Mesendoderm (in vitro differentiated cells): ENCODE results near the gene CAMK4.
"Not testable (repeated sequence)": the region's sequence is repeated elsewhere in the genome, so short reads cannot be mapped to it uniquely, and the experiment has no call there.

Experiments
- DNase-seq: peaks from one replicate; pipeline ENCODE4 v3.0.0; 2013
- H2AK5ac ChIP-seq: 2 replicates; pipeline ENCODE4 v1.6.1; 2013; ENCODE audit warnings: low read length, inconsistent platforms
- H2BK120ac ChIP-seq: 2 replicates; pipeline ENCODE4 v1.6.1; 2013; ENCODE audit warnings: low read depth, mild to moderate bottlenecking, low read length, moderate library complexity, mixed read lengths
- H2BK15ac ChIP-seq: replicated peaks from 2 replicates; pipeline ENCODE4 v1.6.1; 2013; ENCODE audit warnings: low read depth, mild to moderate bottlenecking, moderate library complexity
- H2BK5ac ChIP-seq: 2 replicates; pipeline ENCODE4 v1.6.1; 2013; ENCODE audit warnings: low read length, inconsistent platforms
- H3K18ac ChIP-seq: 2 replicates; pipeline ENCODE4 v1.6.1; 2013; ENCODE audit warnings: mild to moderate bottlenecking, low read length, mixed read lengths
- H3K23ac ChIP-seq: one replicate; pipeline ENCODE4 v1.6.1; 2013; ENCODE audit warnings: low read length
- H3K27ac ChIP-seq: 2 replicates; pipeline ENCODE4 v1.5.1; 2013; ENCODE audit warnings: low read depth, mild to moderate bottlenecking, inconsistent platforms, low read length, moderate library complexity
- H3K27me3 ChIP-seq: 2 replicates; pipeline ENCODE4 v1.6.1; 2013; ENCODE audit warnings: low read length, control low read depth, mild to moderate bottlenecking, inconsistent platforms; ENCODE audit not compliant: insufficient read depth, poor library complexity
- H3K36me3 ChIP-seq: 2 replicates; pipeline ENCODE4 v1.6.1; 2013; ENCODE audit warnings: low read length, inconsistent platforms; ENCODE audit not compliant: control insufficient read depth, insufficient read depth
- H3K4ac ChIP-seq: one replicate; pipeline ENCODE4 v1.6.1; 2013; ENCODE audit warnings: low read depth, mild to moderate bottlenecking, low read length, moderate library complexity
- H3K4me1 ChIP-seq: 2 replicates; pipeline ENCODE4 v1.6.1; 2013; ENCODE audit warnings: low read depth, low read length, inconsistent platforms; ENCODE audit not compliant: control insufficient read depth
- H3K4me2 ChIP-seq: 2 replicates; pipeline ENCODE4 v1.6.1; 2013; ENCODE audit warnings: low read length
- H3K4me3 ChIP-seq: 2 replicates; pipeline ENCODE4 v1.5.1; 2013; ENCODE audit warnings: mild to moderate bottlenecking, low read length
- H3K56ac ChIP-seq: one replicate; pipeline ENCODE4 v1.6.1; 2013; ENCODE audit warnings: low read length
- H3K79me1 ChIP-seq: 2 replicates; pipeline ENCODE4 v1.6.1; 2013; ENCODE audit warnings: low read length, inconsistent platforms
- H3K79me2 ChIP-seq: 2 replicates; pipeline ENCODE4 v1.6.1; 2013; ENCODE audit warnings: mild to moderate bottlenecking, low read length; ENCODE audit not compliant: control insufficient read depth, insufficient read depth
- H3K9ac ChIP-seq: 2 replicates; pipeline ENCODE4 v1.6.1; 2013; ENCODE audit warnings: low read length, inconsistent platforms
- H4K5ac ChIP-seq: one replicate; pipeline ENCODE4 v1.6.1; 2013; ENCODE audit warnings: low read length
- H4K8ac ChIP-seq: one replicate; pipeline ENCODE4 v1.6.1; 2013; ENCODE audit warnings: low read depth, mild to moderate bottlenecking, control low read depth, low read length, moderate library complexity
- WGBS: extraction: QIAGEN DNeasy Blood & Tissue Kit; methylation state at CpG from one replicate; pipeline ENCODE4 v1.1.7; 2013; ENCODE audit warnings: low lambda C conversion rate, missing lambda C conversion rate; ENCODE audit not compliant: insufficient coverage; ENCODE audit errors: extremely low coverage; 5-methylcytosine and 5-hydroxymethylcytosine counted together

Gene CAMK4

GRCh38 chr5:111408817-111409216 lies 184.6 kb downstream of the CAMK4 start:
- Histone ChIP-seq H3K9ac (no peak overlapping the region), H3K4ac (no peak overlapping the region), H3K18ac (no peak overlapping the region), H3K79me1 (no peaks in the 10 kb centered on the region), H2BK5ac (no peak overlapping the region), H3K4me3 (no peak overlapping the region), H3K79me2 (no peaks in the 10 kb centered on the region), H3K4me2 (no peak overlapping the region), H2BK120ac (no peak overlapping the region), H2BK15ac (no peak overlapping the region), H3K56ac (no peak overlapping the region), H3K23ac (no peak overlapping the region), H3K4me1 (no peaks in the 10 kb centered on the region), H2AK5ac (no peak overlapping the region), H3K36me3 (no peaks in the 10 kb centered on the region), H3K27me3 (no peaks in the 10 kb centered on the region), H4K5ac (no peak overlapping the region), H4K8ac (no peak overlapping the region), H3K27ac (no peak overlapping the region)
- no peak for DNase-seq
- WGBS = no CpG with 5 or more reads among the region's 1 CpG

GRCh38 chr5:111409266-111409665 lies 185.1 kb downstream of the CAMK4 start:
- not testable (repeated sequence) for H3K18ac ChIP-seq, H2BK5ac ChIP-seq, H3K56ac ChIP-seq, H3K27me3 ChIP-seq, H3K4me1 ChIP-seq, H2AK5ac ChIP-seq, H3K27ac ChIP-seq, DNase-seq, H3K4me3 ChIP-seq, H4K5ac ChIP-seq, H3K4ac ChIP-seq, H3K23ac ChIP-seq, H3K4me2 ChIP-seq, H2BK15ac ChIP-seq, H3K79me2 ChIP-seq, H3K36me3 ChIP-seq, H2BK120ac ChIP-seq, H3K79me1 ChIP-seq, H3K9ac ChIP-seq, H4K8ac ChIP-seq

GRCh38 chr5:111410067-111410466 lies 185.9 kb downstream of the CAMK4 start:
- H3K9ac ChIP-seq, H3K4me2 ChIP-seq: not testable (repeated sequence)

GRCh38 chr5:111411301-111411700 lies 187.1 kb downstream of the CAMK4 start:
- Histone ChIP-seq H3K23ac (no peak overlapping the region), H3K4me1 (no peaks in the 10 kb centered on the region), H2AK5ac (no peak overlapping the region), H4K5ac (no peak overlapping the region), H2BK5ac (no peak overlapping the region), H3K79me1 (no peaks in the 10 kb centered on the region), H4K8ac (no peak overlapping the region), H3K9ac (no peak overlapping the region), H3K4ac (no peak overlapping the region), H2BK15ac (no peak overlapping the region), H3K36me3 (no peaks in the 10 kb centered on the region), H3K27me3 (no peaks in the 10 kb centered on the region), H3K4me2 (no peak overlapping the region), H3K27ac (no peak overlapping the region), H2BK120ac (no peak overlapping the region), H3K4me3 (no peak overlapping the region), H3K79me2 (no peaks in the 10 kb centered on the region), H3K18ac (no peak overlapping the region), H3K56ac (no peak overlapping the region)
- no peak for DNase-seq
- no CpG with 5 or more reads among the region's 1 CpG for WGBS

More at GRCh38 chr5:111410067-111410466, 185.9 kb downstream of the CAMK4 start:
- not testable (repeated sequence) for H3K36me3 ChIP-seq, H3K56ac ChIP-seq, H2BK5ac ChIP-seq, H3K23ac ChIP-seq, H3K4ac ChIP-seq, H3K79me1 ChIP-seq, H4K5ac ChIP-seq, H3K4me3 ChIP-seq, H3K18ac ChIP-seq, H2AK5ac ChIP-seq, H3K4me1 ChIP-seq, H2BK15ac ChIP-seq, DNase-seq, H3K27me3 ChIP-seq, H3K27ac ChIP-seq, H3K79me2 ChIP-seq, H4K8ac ChIP-seq, H2BK120ac ChIP-seq
- WGBS = no CpG with 5 or more reads among the region's 3 CpGs

GRCh38 chr5:111412593-111412992 lies 188.4 kb downstream of the CAMK4 start:
- DNase-seq = no peak
- no peak overlapping the region for H2BK5ac ChIP-seq
- no peak overlapping the region for H4K8ac ChIP-seq
- no peak overlapping the region for H2BK120ac ChIP-seq
- H3K27ac ChIP-seq = no peak overlapping the region
- no peaks in the 10 kb centered on the region for H3K79me1 ChIP-seq
- H3K4me3 ChIP-seq = no peak overlapping the region
- no CpG with 5 or more reads among the region's 2 CpGs for WGBS
- no peaks in the 10 kb centered on the region for H3K4me1 ChIP-seq
- no peak overlapping the region for H3K4ac ChIP-seq
- no peak overlapping the region for H2BK15ac ChIP-seq
- no peak overlapping the region for H3K9ac ChIP-seq
- no peak overlapping the region for H3K23ac ChIP-seq
- no peak overlapping the region for H3K56ac ChIP-seq
- H3K36me3 ChIP-seq = no peaks in the 10 kb centered on the region
- no peaks in the 10 kb centered on the region for H3K27me3 ChIP-seq
- H3K79me2 ChIP-seq = no peaks in the 10 kb centered on the region
- H3K18ac ChIP-seq = no peak overlapping the region
- H2AK5ac ChIP-seq = no peak overlapping the region
- no peak overlapping the region for H3K4me2 ChIP-seq
- H4K5ac ChIP-seq = no peak overlapping the region

GRCh38 chr5:111415053-111415452 lies 190.9 kb downstream of the CAMK4 start:
- H2BK120ac ChIP-seq = no peak overlapping the region
- DNase-seq = no peak
- no peak overlapping the region for H3K4me2 ChIP-seq
- H3K56ac ChIP-seq = no peak overlapping the region
- no peak overlapping the region for H2BK15ac ChIP-seq
- H3K79me2 ChIP-seq = no peaks in the 10 kb centered on the region
- no peaks in the 10 kb centered on the region for H3K79me1 ChIP-seq
- H3K36me3 ChIP-seq = no peaks in the 10 kb centered on the region
- H3K4me3 ChIP-seq = no peak overlapping the region
- H3K27me3 ChIP-seq = no peaks in the 10 kb centered on the region
- no peak overlapping the region for H3K18ac ChIP-seq
- no peak overlapping the region for H4K5ac ChIP-seq
- no peak overlapping the region for H4K8ac ChIP-seq
- H2BK5ac ChIP-seq = no peak overlapping the region
- no peak overlapping the region for H3K9ac ChIP-seq
- H3K27ac ChIP-seq = no peak overlapping the region
- no peak overlapping the region for H3K23ac ChIP-seq
- H3K4ac ChIP-seq = no peak overlapping the region
- H3K4me1 ChIP-seq = no peaks in the 10 kb centered on the region
- no peak overlapping the region for H2AK5ac ChIP-seq
- no CpG with 5 or more reads among the region's 3 CpGs for WGBS
